Stimulated activated CD4-positive, alpha-beta T cell treated with anti-CD3 and anti-CD28 coated beads, Interleukin-1b, Interleukin-23, amount 100 ng/mL, for 24 hours (primary cell): ENCODE measurements around the gene C13orf46.

ENCODE experiments used
- DNase-seq, 4 experiments: peaks; one replicate each; pipeline ENCODE4 v3.0.0-alpha.2; 2020; ENCODE audit warnings: low read depth in 4 of 4, low spot score in 1 of 4

C13orf46 gene

GRCh38 chr13:113912596-113912995 lies 61.3 kb downstream of the C13orf46 start:
- DNase-seq: no peak

GRCh38 chr13:113907635-113908617 lies 66.0 kb downstream of the C13orf46 start:
- no peak for DNase-seq

- DNase-seq: no peak
Measured at GRCh38 chr13:113906571-113906970, 67.3 kb downstream of the C13orf46 start.

GRCh38 chr13:113905942-113906341 lies 67.9 kb downstream of the C13orf46 start:
- no peak for DNase-seq

GRCh38 chr13:113905018-113905417 lies 68.9 kb downstream of the C13orf46 start:
- DNase-seq: no peak

- no peak for DNase-seq
Measured at GRCh38 chr13:113904411-113904810, 69.5 kb downstream of the C13orf46 start.

GRCh38 chr13:113903912-113904311 lies 70.0 kb downstream of the C13orf46 start:
- no peak for DNase-seq
